Hepatocyte (in vitro differentiated cells): ENCODE results near the gene KRTAP5-4.

Experiments
- CTCF ChIP-seq: fragments of 200-600 bp; sonication (generic); IDR thresholded peaks from 2 replicates; pipeline ENCODE4 v1.5.1; 2016; ENCODE audit warnings: antibody characterized with exemption, mild to moderate bottlenecking; ENCODE audit not compliant: poor library complexity
- EZH2 ChIP-seq: fragments of 200-600 bp; sonication (generic); IDR thresholded peaks from 2 replicates; pipeline ENCODE4 v1.6.1; 2016; ENCODE audit warnings: antibody characterized with exemption, mild to moderate bottlenecking, borderline replicate concordance

- TF ChIP-seq CTCF, result no peak
- TF ChIP-seq EZH2, result no peak
These were observed 9.2 kb upstream of the KRTAP5-4 start for GRCh38 chr11:1631066-1631568.
